NCI-H345 treated with DMSO at 0.1 percent for 48 hours (cell line): ENCODE results near the gene RNU7-1.

ENCODE experiments used
- DNase-seq: peaks from one replicate; lab custom pipeline; 2025; ENCODE audit not compliant: unreplicated experiment; lab: John Stamatoyannopoulos, UW

The RNU7-1 gene

GRCh38 chr12:6917491-6918231 is 26.0 kb upstream of the RNU7-1 start:
- DNase-seq: no peak

- no peak for DNase-seq
Measured at GRCh38 chr12:6919588-6919987, 24.0 kb upstream of the RNU7-1 start.

- DNase-seq: no peak
Measured at GRCh38 chr12:6921539-6921938, 22.1 kb upstream of the RNU7-1 start.

- no peak for DNase-seq
Measured at GRCh38 chr12:6921996-6922946, 21.3 kb upstream of the RNU7-1 start.

- no peak for DNase-seq
Measured at GRCh38 chr12:6923003-6923732, 20.4 kb upstream of the RNU7-1 start.

GRCh38 chr12:6923851-6924250 is 19.8 kb upstream of the RNU7-1 start:
- DNase-seq: no peak

GRCh38 chr12:6925239-6925539 is 18.4 kb upstream of the RNU7-1 start:
- DNase-seq: no peak

- no peak for DNase-seq
Measured at GRCh38 chr12:6925540-6926279, 17.9 kb upstream of the RNU7-1 start.

- no peak for DNase-seq
Measured at GRCh38 chr12:6927379-6928021, 16.1 kb upstream of the RNU7-1 start, which contains the start of gene ATN1. Gene ATN1, plus strand, starts transcription at chr12:6927959. Its CDS starts 6,043 bp downstream, at chr12:6934002.

- DNase-seq: no peak
Measured at GRCh38 chr12:6928022-6928702, 15.5 kb upstream of the RNU7-1 start.

GRCh38 chr12:6928703-6929407 is 14.8 kb upstream of the RNU7-1 start:
- DNase-seq: no peak

GRCh38 chr12:6929466-6930452 is 13.9 kb upstream of the RNU7-1 start:
- no peak for DNase-seq

GRCh38 chr12:6932766-6933165 is 10.8 kb upstream of the RNU7-1 start:
- DNase-seq: no peak

GRCh38 chr12:6934110-6934509 is 9.5 kb upstream of the RNU7-1 start:
- DNase-seq: no peak

- DNase-seq: no peak
Measured at GRCh38 chr12:6935371-6936193, 8.0 kb upstream of the RNU7-1 start.

GRCh38 chr12:6936194-6936635 is 7.4 kb upstream of the RNU7-1 start:
- no peak for DNase-seq
